ENCODE measurements around the gene TLR9. TPM values are rescaled to one million over a fixed set of nuclear protein-coding genes. Genes with fewer than 3 reads are reported as not detected.

TLR9 gene
- total and polyA plus RNA-seq, 11 donors = 0.04 to 0.65 (median 0.22) TPM; not detected in 1

DNA sequence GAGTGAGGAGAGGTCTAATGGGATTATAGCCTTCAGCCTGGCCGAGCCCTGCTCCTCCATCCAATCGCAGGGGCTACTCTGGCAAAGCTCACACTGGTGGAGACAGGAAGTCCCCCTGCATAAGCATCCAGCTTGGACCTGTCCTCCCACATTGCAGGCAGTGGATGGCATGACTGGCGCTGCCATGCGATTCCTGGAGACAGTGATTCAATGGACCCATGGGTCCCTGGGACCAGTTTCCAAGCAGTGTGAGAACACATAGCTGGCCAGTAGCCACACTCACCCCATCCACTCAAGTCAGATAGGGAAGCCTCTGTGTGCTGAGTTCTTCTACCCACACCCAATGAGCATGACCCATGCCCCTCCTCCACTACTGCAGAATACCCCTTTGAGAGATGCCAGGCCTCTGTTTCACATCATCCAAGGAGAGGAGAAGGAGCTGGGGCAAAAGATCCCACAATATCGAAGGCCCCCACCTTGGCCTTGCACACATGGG, 53.1 kb downstream of the TLR9 start:
- intact Hi-C loops (cut with DNase I) = no loop called here
- no peak for DNase-seq
- no peaks in the 10 kb centered on the region for H3K9me3 ChIP-seq
- 82 to 93% (median 90%) methylated on average over 5 of the region's 5 CpGs for WGBS, 4 donors
- no peak for TF ChIP-seq POLR2A (IDR thresholded peaks at IDR 0.05)
- TF ChIP-seq, protein P1, sequence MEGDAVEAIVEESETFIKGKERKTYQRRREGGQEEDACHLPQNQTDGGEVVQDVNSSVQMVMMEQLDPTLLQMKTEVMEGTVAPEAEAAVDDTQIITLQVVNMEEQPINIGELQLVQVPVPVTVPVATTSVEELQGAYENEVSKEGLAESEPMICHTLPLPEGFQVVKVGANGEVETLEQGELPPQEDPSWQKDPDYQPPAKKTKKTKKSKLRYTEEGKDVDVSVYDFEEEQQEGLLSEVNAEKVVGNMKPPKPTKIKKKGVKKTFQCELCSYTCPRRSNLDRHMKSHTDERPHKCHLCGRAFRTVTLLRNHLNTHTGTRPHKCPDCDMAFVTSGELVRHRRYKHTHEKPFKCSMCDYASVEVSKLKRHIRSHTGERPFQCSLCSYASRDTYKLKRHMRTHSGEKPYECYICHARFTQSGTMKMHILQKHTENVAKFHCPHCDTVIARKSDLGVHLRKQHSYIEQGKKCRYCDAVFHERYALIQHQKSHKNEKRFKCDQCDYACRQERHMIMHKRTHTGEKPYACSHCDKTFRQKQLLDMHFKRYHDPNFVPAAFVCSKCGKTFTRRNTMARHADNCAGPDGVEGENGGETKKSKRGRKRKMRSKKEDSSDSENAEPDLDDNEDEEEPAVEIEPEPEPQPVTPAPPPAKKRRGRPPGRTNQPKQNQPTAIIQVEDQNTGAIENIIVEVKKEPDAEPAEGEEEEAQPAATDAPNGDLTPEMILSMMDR (IDR thresholded peaks at IDR 0.05) = no peak
- no peak overlapping the region for H3K27ac ChIP-seq
- no peaks in the 10 kb centered on the region for H3K4me1 ChIP-seq
- no peaks in the 10 kb centered on the region for H3K36me3 ChIP-seq
- no peaks in the 10 kb centered on the region for H3K27me3 ChIP-seq
- peak in 1 of 4 donors; percentile 9 for ATAC-seq
- H3K4me3 ChIP-seq = no peak overlapping the region

DNA sequence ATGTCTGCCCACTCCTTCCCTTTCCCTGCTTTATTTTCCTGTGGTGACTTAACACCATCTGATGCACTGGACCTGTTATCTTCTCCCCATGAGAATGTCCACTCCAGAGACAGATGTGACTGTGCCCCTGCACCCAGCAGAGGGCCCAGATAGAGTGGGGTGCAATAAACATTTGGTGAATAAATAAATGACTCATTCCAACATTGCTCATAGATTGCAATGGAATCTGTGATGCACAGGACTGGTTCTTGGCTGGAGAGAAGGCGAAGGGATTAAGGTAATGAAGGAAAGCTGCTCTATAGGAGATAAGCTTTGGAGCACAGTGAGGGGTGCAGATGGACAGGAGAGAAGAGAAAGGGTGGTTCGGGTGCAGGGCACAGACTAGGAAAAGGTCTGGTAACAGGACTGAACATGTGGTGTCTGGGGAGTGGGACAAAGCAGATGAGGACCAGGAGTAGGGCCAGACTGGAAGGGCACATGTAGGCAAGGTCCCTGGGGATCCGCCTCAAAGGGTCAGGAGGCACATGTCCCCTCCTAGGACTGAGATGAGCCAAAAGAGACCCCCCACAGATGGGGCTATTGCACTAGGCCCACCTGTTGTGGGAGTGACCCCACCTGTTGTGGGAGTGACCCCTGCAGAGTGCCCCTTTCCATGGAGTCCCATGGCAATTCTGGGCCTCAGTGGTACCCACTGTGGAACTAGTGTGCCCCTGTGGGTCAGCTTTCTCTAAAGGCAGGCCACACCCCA, 53.8 kb downstream of the TLR9 start:
- H3K27ac ChIP-seq = no peak overlapping the region
- H3K4me1 ChIP-seq = no peaks in the 10 kb centered on the region
- intact Hi-C loops (cut with DNase I) = no loop called here
- TF ChIP-seq, protein P1 (IDR thresholded peaks at IDR 0.05) = no peak
- no peak for TF ChIP-seq POLR2A (IDR thresholded peaks at IDR 0.05)
- H3K4me3 ChIP-seq = no peak overlapping the region
- H3K9me3 ChIP-seq = no peaks in the 10 kb centered on the region
- ATAC-seq = peak in 2 of 4 donors; percentile 13 to 16
- no peaks in the 10 kb centered on the region for H3K36me3 ChIP-seq
- no peak for DNase-seq
- H3K27me3 ChIP-seq = no peaks in the 10 kb centered on the region
- 82 to 96% (median 92%) methylated on average over 3 of the region's 3 CpGs for WGBS, 4 donors

MicroRNAs within 50 kb of the gene (microRNA counts, 767-probe panel; counts per million panel counts)
- 6,622 to 6,755 counts per million in 2 donors for microRNA hsa-let-7g-5p

Small RNA genes within 50 kb of the gene (microRNA-seq; reads per million reads assigned to microRNA genes)
- gene MIRLET7G = 46,376 to 156,410 (median 77,629) reads per million in 4 donors

Other genes starting within 250 kb of the TLR9 start
- 10 to 100 TPM; 14.8 to 45.3 (median 27.7) TPM for gene ACY1, start 242.1 kb downstream of the TLR9 start, total RNA-seq
- 10 to 100 TPM; 18.3 to 21.2 TPM for gene ACY1, start 242.1 kb downstream of the TLR9 start, polyA plus RNA-seq
- 100 to 1,000 TPM; 515 to 986 (median 681) TPM for gene RPL29, start 229.8 kb downstream of the TLR9 start, total RNA-seq
- gene RPL29, start 229.8 kb downstream of the TLR9 start, polyA plus RNA-seq = 1,000 to 10,000 TPM; 1,354 to 1,405 TPM
- gene DUSP7, start 169.1 kb downstream of the TLR9 start, total RNA-seq = 10 to 100 TPM; 14.5 to 33.2 (median 20.7) TPM
- 10 to 100 TPM in 1 of 2 donors, 1 to 10 TPM in 1; 9.2 to 26.1 TPM for gene DUSP7, start 169.1 kb downstream of the TLR9 start, polyA plus RNA-seq
- gene POC1A, start 71.2 kb downstream of the TLR9 start, total RNA-seq = 1 to 10 TPM in 7 of 9 donors, under 1 TPM in 2; 0.66 to 5.2 (median 1.4) TPM
- 1 to 10 TPM in 1 of 2 donors, under 1 TPM in 1; 0.50 to 3.0 TPM for gene POC1A, start 71.2 kb downstream of the TLR9 start, polyA plus RNA-seq
- 100 to 1,000 TPM in 8 of 9 donors, 10 to 100 TPM in 1; 77.9 to 213 (median 146) TPM for gene ALAS1, start 27.5 kb downstream of the TLR9 start, total RNA-seq
- 100 to 1,000 TPM; 107 to 132 TPM for gene ALAS1, start 27.5 kb downstream of the TLR9 start, polyA plus RNA-seq
- 100 to 1,000 TPM in 7 of 9 donors, 10 to 100 TPM in 2; 62.9 to 133 (median 117) TPM for gene TWF2, start 13.5 kb upstream of the TLR9 start, total RNA-seq
- gene TWF2, start 13.5 kb upstream of the TLR9 start, polyA plus RNA-seq = 100 to 1,000 TPM in 1 of 2 donors, 10 to 100 TPM in 1; 45.8 to 109 TPM
- 10 to 100 TPM in 2 of 9 donors, 1 to 10 TPM in 7; 5.7 to 30.2 (median 8.2) TPM for gene PPM1M, start 20.1 kb upstream of the TLR9 start, total RNA-seq
- gene PPM1M, start 20.1 kb upstream of the TLR9 start, polyA plus RNA-seq = 1 to 10 TPM; 5.6 to 6.6 TPM
- gene WDR82, start 53.0 kb upstream of the TLR9 start, total RNA-seq = 10 to 100 TPM; 44.9 to 73.6 (median 61.2) TPM
- 10 to 100 TPM; 24.7 to 69.2 TPM for gene WDR82, start 53.0 kb upstream of the TLR9 start, polyA plus RNA-seq
- gene GLYCTK, start 62.2 kb upstream of the TLR9 start, total RNA-seq = 1 to 10 TPM; 2.6 to 8.4 (median 4.1) TPM
- 1 to 10 TPM; 4.7 to 6.4 TPM for gene GLYCTK, start 62.2 kb upstream of the TLR9 start, polyA plus RNA-seq
- 1 to 10 TPM in 8 of 9 donors, under 1 TPM in 1; 0.95 to 6.6 (median 2.8) TPM for gene DNAH1, start 90.7 kb upstream of the TLR9 start, total RNA-seq
- gene DNAH1, start 90.7 kb upstream of the TLR9 start, polyA plus RNA-seq = 1 to 10 TPM; 1.2 to 3.8 TPM
- 10 to 100 TPM; 50.0 to 75.9 (median 55.1) TPM for gene BAP1, start 184.4 kb upstream of the TLR9 start, total RNA-seq
- 10 to 100 TPM; 40.3 to 78.9 TPM for gene BAP1, start 184.4 kb upstream of the TLR9 start, polyA plus RNA-seq
- gene PHF7, start 185.0 kb upstream of the TLR9 start, total RNA-seq = 10 to 100 TPM; 10.8 to 27.6 (median 16.4) TPM
- gene PHF7, start 185.0 kb upstream of the TLR9 start, polyA plus RNA-seq = 1 to 10 TPM; 4.0 to 4.2 TPM
- 10 to 100 TPM; 13.4 to 29.0 (median 14.4) TPM for gene SEMA3G, start 219.5 kb upstream of the TLR9 start, total RNA-seq
- gene SEMA3G, start 219.5 kb upstream of the TLR9 start, polyA plus RNA-seq = 10 to 100 TPM; 11.4 to 19.6 TPM
- over 10,000 TPM in 2 of 9 donors, 1,000 to 10,000 TPM in 7; 4,301 to 15,255 (median 8,364) TPM for gene TNNC1, start 228.4 kb upstream of the TLR9 start, total RNA-seq
- over 10,000 TPM in 1 of 2 donors, 1,000 to 10,000 TPM in 1; 6,829 to 20,003 TPM for gene TNNC1, start 228.4 kb upstream of the TLR9 start, polyA plus RNA-seq
- 10 to 100 TPM; 29.5 to 56.2 (median 43.9) TPM for gene NISCH, start 230.0 kb upstream of the TLR9 start, total RNA-seq
- gene NISCH, start 230.0 kb upstream of the TLR9 start, polyA plus RNA-seq = 10 to 100 TPM; 28.8 to 30.2 TPM